ENCODE data around the gene HAPSTR1.
"Not testable (repeated sequence)": the region's sequence is repeated elsewhere in the genome, so short reads cannot be mapped to it uniquely, and the experiment has no call there.

Gene HAPSTR1

DNA sequence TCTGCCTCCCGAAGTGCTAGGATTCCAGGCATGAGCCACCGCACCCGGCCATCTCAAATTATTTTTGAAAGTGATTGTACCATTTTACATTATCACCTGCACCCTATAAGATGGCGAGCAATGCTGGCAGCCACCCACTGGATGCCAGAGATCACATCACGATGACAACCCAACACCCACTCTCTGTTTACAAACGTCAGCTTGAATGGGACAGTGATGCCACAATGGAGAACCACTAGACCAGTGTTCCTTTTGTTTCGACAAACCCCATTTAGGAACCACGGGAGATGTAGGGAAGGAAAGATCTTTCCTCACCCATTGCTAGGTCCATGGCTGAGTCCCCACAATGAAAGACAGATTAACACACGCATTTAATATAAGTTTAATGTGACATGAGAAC is 20.1 kb upstream of the HAPSTR1 start:
- DNase-seq: no peak

DNA sequence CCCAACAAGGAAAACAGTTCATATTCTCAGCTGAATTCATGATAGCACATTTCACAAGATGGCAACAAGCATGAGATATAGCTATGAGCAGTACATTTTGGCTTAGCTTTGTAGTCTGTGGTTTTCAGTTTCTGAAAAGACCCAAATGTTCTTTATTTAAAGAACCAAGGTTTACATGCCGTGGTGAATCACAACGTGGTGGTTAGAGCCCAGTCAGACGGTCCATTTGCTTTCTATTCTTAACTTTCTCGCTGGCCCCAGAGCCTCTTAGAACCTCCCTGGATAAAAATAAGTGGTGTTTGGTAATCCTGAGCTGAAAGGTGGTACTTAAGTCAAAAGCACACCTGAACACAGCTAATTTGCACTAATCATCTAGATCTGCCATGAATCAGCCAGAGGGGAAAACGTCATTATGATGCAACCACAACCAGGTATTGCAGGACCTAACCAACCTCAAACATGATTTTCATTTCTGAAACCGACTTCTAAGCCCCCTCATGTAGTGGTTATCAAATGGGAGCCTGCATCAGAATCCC is 18.6 kb upstream of the HAPSTR1 start:
- DNase-seq: no peak

- DNase-seq: no peak
Measured at GRCh38 chr16:9075299-9076071, 16.0 kb upstream of the HAPSTR1 start.

GRCh38 chr16:9077091-9077809 is 14.2 kb upstream of the HAPSTR1 start:
- no peak for DNase-seq

DNA sequence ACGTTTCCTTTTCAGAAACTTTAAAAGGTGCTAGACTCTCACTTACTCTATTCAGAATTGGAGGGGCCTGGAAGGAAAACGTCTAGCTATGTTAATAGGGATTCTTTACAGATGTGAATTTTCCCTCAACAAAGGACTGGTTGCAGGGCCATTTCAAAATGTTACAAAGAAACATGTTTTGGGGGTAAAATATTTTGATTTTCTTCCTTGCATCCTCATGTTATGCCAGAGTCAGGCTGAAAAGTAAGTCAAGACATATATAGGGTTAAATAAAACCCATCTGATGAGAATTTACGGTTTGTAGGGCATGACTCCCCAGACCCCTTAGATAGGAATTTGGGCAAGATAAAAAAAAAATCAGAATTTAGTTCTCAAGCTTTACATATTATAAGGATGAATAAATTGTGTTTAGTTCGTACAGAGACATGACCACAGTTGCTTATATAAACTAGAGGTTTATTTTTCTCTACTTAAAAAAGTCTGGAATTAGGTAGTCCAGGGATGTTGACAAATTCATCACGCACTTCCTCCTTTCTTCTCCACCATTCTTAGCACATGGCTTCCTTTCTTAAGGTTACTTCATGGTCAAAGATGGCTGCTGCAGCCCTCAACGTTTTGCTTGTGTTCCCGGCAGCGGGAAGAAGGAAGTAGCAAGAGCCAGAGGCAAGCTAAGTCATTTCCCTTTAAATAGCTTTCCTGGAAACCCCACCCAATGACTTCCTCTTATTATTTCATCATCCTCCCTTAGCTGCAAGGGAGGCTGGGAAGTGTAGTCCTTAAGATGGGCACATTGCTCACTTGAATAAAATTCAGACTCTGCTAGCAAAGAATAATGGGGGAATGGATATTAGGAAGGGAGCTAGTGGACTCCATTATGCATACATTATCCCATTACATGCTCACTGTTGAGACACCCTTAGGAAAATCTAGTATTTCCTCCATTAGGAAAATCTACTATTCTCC is 12.7 kb upstream of the HAPSTR1 start:
- peak in 3 of 56 donors; percentile 0 to 5 (median 1) for DNase-seq

DNA sequence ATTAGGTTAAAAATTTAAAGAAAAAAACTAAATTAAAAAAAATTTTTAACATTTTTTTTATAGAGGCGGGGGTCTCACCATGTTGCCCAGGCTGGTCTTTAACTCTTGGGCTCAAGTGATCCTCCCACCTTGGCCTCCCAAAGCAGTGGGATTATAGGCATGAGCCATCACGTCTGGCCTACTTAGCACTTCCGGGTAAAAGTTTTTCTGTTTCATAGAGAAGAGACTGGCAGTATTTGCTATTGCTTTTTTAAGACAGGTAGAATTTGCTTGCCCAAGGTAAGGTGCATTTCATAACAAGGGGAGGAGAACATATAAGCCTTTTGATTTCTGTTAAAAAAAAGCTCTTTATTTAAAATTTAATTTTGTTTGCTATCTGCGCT is 12.0 kb upstream of the HAPSTR1 start:
- no peak for DNase-seq

GRCh38 chr16:9081158-9081557 is 10.3 kb upstream of the HAPSTR1 start:
- DNase-seq: no peak

DNA sequence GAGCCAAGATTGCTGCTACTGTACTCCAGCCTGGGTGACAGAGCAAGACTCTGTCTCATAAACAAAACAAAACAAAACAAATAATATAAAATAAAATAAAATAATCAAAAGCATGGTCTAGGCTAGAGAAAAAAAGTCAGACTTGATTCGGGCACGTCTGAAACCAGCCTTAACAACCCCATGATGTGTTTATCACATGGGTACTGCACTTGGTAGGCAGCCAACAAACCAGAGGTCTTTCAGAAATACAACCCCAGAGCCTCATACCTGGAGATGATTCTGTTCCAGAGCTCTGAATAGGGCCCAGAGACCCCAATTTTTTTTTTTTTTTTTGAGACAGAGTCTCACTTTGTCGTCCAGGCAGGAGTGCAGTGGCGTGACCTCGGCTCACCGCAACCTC is 9.6 kb upstream of the HAPSTR1 start:
- DNase-seq: no peak

DNA sequence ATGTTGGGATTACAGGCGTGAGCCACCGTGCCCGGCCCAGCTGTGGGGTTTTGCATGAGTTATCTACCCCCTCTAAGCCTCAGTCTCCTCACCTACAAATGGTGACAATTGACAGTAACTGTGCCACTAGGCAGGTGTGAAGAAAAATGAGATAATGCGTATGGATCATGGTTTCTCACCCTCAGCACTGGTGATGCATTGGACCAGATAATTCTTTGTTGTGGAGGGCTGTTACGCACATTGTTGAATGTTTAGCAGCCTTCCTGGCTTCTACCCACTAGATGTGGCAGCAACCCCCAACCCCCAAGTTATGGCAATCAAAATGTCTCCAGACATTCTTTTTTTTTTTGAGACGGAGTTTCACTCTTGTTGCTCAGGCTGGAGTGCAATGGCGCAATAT is 9.0 kb upstream of the HAPSTR1 start:
- DNase-seq: no peak

- DNase-seq: not testable (repeated sequence)
Measured at GRCh38 chr16:9087733-9088132, 3.7 kb upstream of the HAPSTR1 start.

- no peak for DNase-seq
Measured at GRCh38 chr16:9088848-9089247, 2.6 kb upstream of the HAPSTR1 start.

GRCh38 chr16:9089660-9090059 is 1.8 kb upstream of the HAPSTR1 start:
- DNase-seq: no peak

GRCh38 chr16:9090101-9090959 is 1.1 kb upstream of the HAPSTR1 start:
- DNase-seq: peak in 38 of 56 donors; percentile 3 to 59 (median 34)

DNA sequence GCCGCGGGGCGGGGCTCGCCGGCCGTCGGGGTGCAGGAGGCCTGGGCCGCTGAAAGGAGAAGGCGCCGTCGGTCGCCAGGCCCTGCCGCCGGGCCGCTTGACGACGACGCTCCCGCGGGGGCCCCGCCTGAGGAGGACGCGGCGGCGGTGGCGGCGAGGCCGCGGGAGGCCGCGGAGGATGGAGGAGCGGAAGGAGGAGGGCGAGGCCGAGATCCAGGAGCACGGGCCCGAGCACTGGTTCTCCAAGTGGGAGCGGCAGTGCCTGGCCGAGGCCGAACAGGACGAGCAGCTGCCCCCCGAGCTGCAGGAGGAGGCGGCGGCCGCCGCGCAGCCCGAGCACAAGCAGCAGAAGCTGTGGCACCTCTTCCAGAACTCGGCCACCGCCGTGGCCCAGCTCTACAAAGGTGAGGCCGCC is 430 bp downstream of the HAPSTR1 start:
- peak in 37 of 56 donors; percentile 9 to 75 (median 47) for DNase-seq

DNA sequence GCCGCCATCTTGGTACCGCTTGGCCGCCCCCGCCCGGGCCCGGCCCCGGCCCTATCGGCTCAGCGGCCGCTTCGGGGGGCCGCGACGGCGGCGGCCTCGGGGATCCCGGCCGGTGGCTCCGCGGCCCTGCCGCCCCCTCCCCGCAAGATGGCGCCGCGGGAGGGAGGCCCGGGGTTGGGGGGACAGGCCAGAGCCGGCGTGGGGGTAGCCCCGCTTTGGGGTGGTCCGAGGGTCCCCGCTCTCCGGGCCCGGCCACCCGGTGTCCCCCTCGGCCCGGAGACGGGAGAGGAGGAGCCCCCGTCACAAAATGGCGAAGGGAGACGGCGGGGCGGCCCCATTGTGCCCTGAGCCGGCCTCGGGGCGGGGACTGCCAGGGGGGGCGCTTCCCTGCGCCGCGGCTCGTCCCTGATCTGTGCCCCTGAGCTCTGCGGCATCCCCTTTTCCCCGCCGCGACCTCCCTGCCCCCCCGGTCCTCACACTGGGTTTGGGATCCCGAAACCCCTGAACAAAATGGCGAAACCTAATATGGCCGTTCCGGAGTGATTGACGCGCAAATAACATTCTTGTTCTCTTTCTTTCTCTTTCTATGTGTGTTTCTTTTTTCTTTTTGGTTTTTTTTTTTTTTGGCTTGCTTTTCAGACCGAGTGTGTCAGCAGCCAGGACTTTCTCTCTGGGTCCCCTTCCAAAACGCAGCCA is 986 bp downstream of the HAPSTR1 start:
- peak in 40 of 56 donors; percentile 3 to 64 (median 33) for DNase-seq

- DNase-seq: peak in 13 of 56 donors; percentile 2 to 37 (median 11)
Measured at GRCh38 chr16:9092978-9093344, 1.5 kb downstream of the HAPSTR1 start.

- no peak for DNase-seq
Measured at GRCh38 chr16:9094011-9094846, 2.8 kb downstream of the HAPSTR1 start.

- DNase-seq: no peak
Measured at GRCh38 chr16:9095171-9095570, 3.7 kb downstream of the HAPSTR1 start.

Measured in nucleus accumbens (tissue), 56 donors.